Measurements from ENCODE around the gene ADGRA1.

ADGRA1 gene

DNA sequence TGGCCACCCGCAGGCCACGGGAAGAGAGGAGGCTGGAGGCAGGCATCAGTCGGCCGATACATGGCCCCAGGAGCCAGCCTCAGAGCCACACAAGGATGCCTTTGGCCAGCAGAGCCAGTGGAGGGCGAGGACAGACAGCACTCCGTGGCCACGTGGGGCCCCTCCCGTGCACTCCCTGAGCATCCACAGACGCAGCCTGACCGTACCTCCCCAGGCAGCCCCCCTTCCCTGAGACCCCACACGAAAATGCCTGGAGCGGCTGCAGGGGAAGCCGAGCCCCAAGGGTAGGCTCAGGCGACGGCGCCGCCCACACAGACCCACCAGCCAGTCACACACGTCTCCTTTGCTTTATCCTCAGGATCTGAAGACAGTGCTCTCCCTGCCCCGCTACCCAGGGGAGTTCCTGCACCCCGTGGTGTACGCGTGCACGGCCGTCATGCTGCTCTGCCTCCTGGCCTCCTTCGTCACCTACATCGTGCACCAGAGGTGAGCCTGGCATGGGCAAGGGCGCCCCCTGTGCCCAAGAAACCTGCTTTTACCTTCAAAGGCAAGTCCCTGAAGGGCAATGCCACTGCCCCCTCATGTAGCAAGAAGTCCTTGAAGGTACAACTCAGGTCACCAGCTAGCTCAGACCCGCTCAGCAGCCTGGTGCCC, 9.0 kb downstream of the ADGRA1 start:
- Histone ChIP-seq H3K4me3 (ENCODE audit: extremely low read depth, insufficient read depth, low read length, poor library complexity, severe bottlenecking) (no peak overlapping the region), H3K4me1 (ENCODE audit: control insufficient read depth, insufficient read depth, low read length, poor library complexity, severe bottlenecking) (no peaks in the 10 kb centered on the region), H3K9me3 (ENCODE audit: control insufficient read depth, low read length) (no peaks in the 10 kb centered on the region), H3K27ac (ENCODE audit: low read depth, low read length, severe bottlenecking) (no peak overlapping the region), H3K36me3 (ENCODE audit: control insufficient read depth, insufficient read depth, low read length) (no peaks in the 10 kb centered on the region)
- WGBS, 2 experiments (ENCODE audit: insufficient coverage in 2 of 2) = 73 to 78% methylated on average over 24 to 27 of the region's 28 CpGs

DNA sequence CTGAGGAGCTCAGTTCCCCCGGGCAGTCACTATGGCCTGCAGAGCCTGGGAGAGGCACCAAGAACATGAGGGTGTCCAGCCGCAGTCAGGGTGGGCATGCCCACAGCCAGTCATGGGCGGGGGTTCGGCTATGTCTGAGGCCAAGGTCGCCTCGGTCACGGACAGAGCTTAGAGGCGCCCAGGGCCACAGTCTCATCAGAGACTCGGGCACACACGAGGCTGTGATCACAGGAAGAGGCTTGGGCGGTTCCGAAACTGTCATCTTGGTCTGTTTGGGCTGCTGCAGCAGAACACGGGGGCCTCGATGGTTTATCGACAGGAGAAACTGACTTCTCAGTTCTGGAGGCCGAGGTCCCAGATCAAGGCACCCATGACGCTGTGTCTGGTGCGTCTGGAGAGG, 9.7 kb downstream of the ADGRA1 start:
- WGBS, 2 experiments (ENCODE audit: insufficient coverage in 2 of 2) = 93 to 95% methylated on average over 14 to 18 of the region's 18 CpGs
- Histone ChIP-seq H3K27ac (ENCODE audit: low read depth, low read length, severe bottlenecking) (no peak overlapping the region), H3K4me3 (ENCODE audit: extremely low read depth, insufficient read depth, low read length, poor library complexity, severe bottlenecking) (no peak overlapping the region), H3K4me1 (ENCODE audit: control insufficient read depth, insufficient read depth, low read length, poor library complexity, severe bottlenecking) (no peaks in the 10 kb centered on the region), H3K9me3 (ENCODE audit: control insufficient read depth, low read length) (no peaks in the 10 kb centered on the region), H3K36me3 (ENCODE audit: control insufficient read depth, insufficient read depth, low read length) (no peaks in the 10 kb centered on the region)

DNA sequence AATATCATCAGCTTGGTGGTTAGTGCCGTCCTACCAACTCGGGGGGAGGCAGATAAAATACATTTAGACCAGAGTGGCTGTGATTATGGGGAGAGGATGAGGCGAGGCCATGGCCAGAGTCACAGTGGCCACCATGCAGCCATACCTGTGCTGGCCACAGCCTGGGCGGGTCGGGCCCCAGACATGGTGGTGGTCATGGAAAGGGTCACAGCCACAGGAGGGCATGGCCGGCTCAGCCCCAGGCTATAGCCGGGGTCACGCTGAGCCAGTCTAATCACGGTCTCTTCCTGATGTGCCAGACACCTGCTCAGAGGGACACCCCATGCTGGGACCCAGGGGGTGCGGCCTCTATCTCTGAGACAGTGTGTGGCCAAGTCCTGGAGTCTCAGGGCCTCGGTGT, 10.2 kb downstream of the ADGRA1 start:
- Histone ChIP-seq H3K4me3 (ENCODE audit: extremely low read depth, insufficient read depth, low read length, poor library complexity, severe bottlenecking) (no peak overlapping the region), H3K4me1 (ENCODE audit: control insufficient read depth, insufficient read depth, low read length, poor library complexity, severe bottlenecking) (no peaks in the 10 kb centered on the region), H3K27ac (ENCODE audit: low read depth, low read length, severe bottlenecking) (no peak overlapping the region), H3K36me3 (ENCODE audit: control insufficient read depth, insufficient read depth, low read length) (no peaks in the 10 kb centered on the region), H3K9me3 (ENCODE audit: control insufficient read depth, low read length) (no peaks in the 10 kb centered on the region)
- 86 to 93% methylated on average over 8 to 11 of the region's 11 CpGs for WGBS, 2 experiments (ENCODE audit: insufficient coverage in 2 of 2)

DNA sequence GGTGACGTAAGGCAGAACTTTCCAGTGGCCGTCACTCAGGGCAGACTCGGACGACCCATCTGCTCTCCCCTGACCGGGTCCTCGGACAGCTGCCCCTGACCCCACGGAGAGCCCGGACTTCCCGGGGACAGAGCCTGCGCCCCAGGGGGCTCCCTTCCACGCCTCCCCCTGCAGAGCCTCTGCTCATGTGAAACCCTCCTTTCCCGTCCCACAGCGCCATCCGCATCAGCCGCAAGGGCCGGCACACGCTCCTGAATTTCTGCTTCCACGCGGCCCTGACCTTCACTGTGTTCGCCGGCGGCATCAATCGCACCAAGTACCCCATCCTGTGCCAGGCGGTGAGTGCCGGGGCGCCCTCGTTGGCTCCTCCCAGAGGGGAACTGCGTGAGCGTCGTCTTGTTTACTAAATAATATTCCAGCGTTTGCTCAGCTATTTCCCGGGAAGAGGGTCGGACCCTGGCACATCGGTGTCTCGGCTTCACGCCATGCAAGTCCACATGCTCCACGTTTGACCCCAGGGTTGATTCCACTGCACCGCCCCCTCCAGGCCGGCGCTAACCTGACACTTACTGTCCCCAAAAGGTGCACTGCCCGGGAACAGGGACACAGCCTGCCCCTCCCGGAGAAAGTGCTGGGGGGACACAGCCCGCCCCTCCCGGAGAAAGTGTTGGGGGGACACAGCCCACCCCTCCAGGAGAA, 10.9 kb downstream of the ADGRA1 start:
- 88 to 89% methylated on average over 36 to 43 of the region's 44 CpGs for WGBS, 2 experiments (ENCODE audit: insufficient coverage in 2 of 2)
- Histone ChIP-seq H3K9me3 (ENCODE audit: control insufficient read depth, low read length) (no peaks in the 10 kb centered on the region), H3K4me1 (ENCODE audit: control insufficient read depth, insufficient read depth, low read length, poor library complexity, severe bottlenecking) (no peaks in the 10 kb centered on the region)

DNA sequence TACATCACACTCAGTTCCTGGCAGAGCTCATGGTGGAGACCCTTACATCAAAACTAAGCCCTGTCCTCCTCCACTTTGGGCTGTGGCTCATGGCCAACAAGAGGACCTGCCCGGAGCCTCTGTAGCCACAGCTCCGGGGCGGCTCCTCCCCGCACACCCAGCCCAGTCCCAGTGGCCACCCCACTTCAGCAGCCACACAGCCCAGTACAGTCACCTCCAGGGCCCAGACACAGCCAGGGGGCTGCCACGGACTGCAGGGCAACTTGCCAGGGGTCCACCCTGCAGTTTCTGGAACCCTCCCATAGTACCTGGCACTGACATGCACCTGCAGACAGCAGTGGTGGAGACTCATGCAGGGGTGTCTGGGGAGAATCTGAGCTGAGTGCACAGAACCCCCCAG, 11.8 kb downstream of the ADGRA1 start:
- H3K27ac ChIP-seq (ENCODE audit: low read depth, low read length, severe bottlenecking) = no peak overlapping the region
- H3K4me1 ChIP-seq (ENCODE audit: control insufficient read depth, insufficient read depth, low read length, poor library complexity, severe bottlenecking) = no peaks in the 10 kb centered on the region
- no peaks in the 10 kb centered on the region for H3K36me3 ChIP-seq (ENCODE audit: control insufficient read depth, insufficient read depth, low read length)
- H3K4me3 ChIP-seq (ENCODE audit: extremely low read depth, insufficient read depth, low read length, poor library complexity, severe bottlenecking) = no peak overlapping the region
- WGBS, 2 experiments (ENCODE audit: insufficient coverage in 2 of 2) = 84 to 97% methylated on average over 4 to 5 of the region's 5 CpGs
- H3K9me3 ChIP-seq (ENCODE audit: control insufficient read depth, low read length) = no peaks in the 10 kb centered on the region

More for the DNA sequence above, 10.9 kb downstream of the ADGRA1 start:
- H3K4me3 ChIP-seq (ENCODE audit: extremely low read depth, insufficient read depth, low read length, poor library complexity, severe bottlenecking) = no peak overlapping the region
- no peaks in the 10 kb centered on the region for H3K36me3 ChIP-seq (ENCODE audit: control insufficient read depth, insufficient read depth, low read length)
- H3K27ac ChIP-seq (ENCODE audit: low read depth, low read length, severe bottlenecking) = no peak overlapping the region

DNA sequence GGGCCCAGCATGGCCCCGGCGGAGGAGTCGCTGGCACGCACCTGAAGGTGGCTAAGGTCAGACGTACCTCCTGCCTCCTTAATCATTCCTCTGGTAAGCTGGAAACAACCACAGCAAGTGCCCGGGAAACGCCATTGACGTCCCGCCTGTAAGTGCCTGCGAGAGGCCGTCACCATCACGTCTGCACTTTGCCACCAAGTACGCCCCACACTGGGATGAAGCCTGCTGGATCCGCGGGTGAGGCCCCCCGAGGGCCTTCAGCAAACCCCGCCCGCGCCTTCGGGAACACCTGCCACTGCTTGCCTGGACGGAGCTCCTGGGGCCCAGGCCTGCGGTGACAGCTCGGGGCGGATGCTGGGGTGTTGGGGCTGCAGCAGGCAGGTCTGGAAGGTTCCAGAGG, 12.5 kb downstream of the ADGRA1 start:
- WGBS, 2 experiments (ENCODE audit: insufficient coverage in 2 of 2) = 91 to 95% methylated on average over 24 of the region's 24 CpGs
- H3K4me3 ChIP-seq (ENCODE audit: extremely low read depth, insufficient read depth, low read length, poor library complexity, severe bottlenecking) = no peak overlapping the region
- H3K9me3 ChIP-seq (ENCODE audit: control insufficient read depth, low read length) = no peaks in the 10 kb centered on the region
- H3K4me1 ChIP-seq (ENCODE audit: control insufficient read depth, insufficient read depth, low read length, poor library complexity, severe bottlenecking) = peaks cover 4% of the 10 kb centered on the region
- no peak overlapping the region for H3K27ac ChIP-seq (ENCODE audit: low read depth, low read length, severe bottlenecking)
- no peaks in the 10 kb centered on the region for H3K36me3 ChIP-seq (ENCODE audit: control insufficient read depth, insufficient read depth, low read length)

DNA sequence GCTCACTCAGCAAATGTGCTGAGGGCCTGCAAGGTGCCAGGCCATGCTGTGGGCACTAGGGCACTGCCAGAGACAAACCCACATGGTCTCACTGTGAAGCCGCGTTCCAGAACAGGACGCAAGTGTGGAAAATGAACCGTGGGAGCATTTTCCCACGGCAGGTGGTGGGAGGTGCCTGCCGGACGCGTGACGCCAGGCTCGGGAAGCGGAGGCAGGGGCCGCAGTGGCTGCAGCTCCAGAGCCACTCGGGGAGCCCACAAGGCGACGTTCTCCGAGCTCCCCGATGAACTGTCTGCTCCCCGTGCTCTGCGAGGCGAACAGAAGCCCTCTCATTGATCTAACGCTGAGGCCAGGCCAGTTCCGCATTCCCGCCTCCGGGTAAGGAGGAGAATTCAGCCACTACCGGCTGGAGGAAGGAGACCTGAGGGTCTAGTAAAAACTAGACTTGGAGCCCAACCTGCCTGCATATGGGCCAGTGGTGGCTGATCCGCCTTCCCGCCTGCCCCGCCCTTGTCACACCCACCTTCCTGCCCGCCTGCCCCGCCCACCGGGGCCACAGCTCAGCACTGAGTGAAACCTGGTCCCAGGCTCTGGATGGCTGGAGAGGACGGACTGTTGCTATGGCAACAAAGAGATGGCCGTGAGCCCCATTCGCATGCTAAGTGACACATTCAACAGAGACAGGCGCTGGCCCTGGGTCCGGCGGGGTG, 13.1 kb downstream of the ADGRA1 start:
- H3K4me1 ChIP-seq (ENCODE audit: control insufficient read depth, insufficient read depth, low read length, poor library complexity, severe bottlenecking) = peaks cover 5% of the 10 kb centered on the region
- WGBS, 2 experiments (ENCODE audit: insufficient coverage in 2 of 2) = 27 to 28% methylated on average over 34 of the region's 37 CpGs

DNA sequence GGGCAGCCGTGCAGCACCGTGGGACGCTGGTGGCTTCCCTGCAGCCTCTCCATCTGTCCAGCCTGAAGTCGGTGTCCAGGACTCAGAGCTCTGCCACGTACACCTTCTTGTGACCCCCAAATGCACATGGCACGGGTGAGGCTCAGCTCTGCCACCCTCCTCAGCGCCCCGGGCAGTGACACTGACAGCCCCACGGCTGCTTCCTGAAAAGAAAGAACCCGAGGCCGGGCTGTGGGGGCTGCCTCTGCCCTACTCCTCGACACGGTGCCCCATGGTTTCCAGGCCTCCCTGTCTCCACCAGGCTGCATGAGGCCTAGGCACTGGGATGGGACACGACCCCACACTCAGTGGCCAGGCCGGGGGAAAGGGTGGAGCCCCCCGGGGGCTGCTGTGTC, 13.7 kb downstream of the ADGRA1 start:
- Histone ChIP-seq H3K27ac (ENCODE audit: low read depth, low read length, severe bottlenecking) (no peak overlapping the region), H3K9me3 (ENCODE audit: control insufficient read depth, low read length) (peaks cover under 1% of the 10 kb centered on the region), H3K4me3 (ENCODE audit: extremely low read depth, insufficient read depth, low read length, poor library complexity, severe bottlenecking) (no peak overlapping the region), H3K4me1 (ENCODE audit: control insufficient read depth, insufficient read depth, low read length, poor library complexity, severe bottlenecking) (peaks cover 7% of the 10 kb centered on the region), H3K36me3 (ENCODE audit: control insufficient read depth, insufficient read depth, low read length) (no peaks in the 10 kb centered on the region)
- WGBS, 2 experiments (ENCODE audit: insufficient coverage in 2 of 2) = 23 to 24% methylated on average over 11 to 13 of the region's 16 CpGs

More for the DNA sequence above, 13.1 kb downstream of the ADGRA1 start:
- no peak overlapping the region for H3K4me3 ChIP-seq (ENCODE audit: extremely low read depth, insufficient read depth, low read length, poor library complexity, severe bottlenecking)
- no peaks in the 10 kb centered on the region for H3K9me3 ChIP-seq (ENCODE audit: control insufficient read depth, low read length)
- H3K27ac ChIP-seq (ENCODE audit: low read depth, low read length, severe bottlenecking) = no peak overlapping the region
- no peaks in the 10 kb centered on the region for H3K36me3 ChIP-seq (ENCODE audit: control insufficient read depth, insufficient read depth, low read length)

DNA sequence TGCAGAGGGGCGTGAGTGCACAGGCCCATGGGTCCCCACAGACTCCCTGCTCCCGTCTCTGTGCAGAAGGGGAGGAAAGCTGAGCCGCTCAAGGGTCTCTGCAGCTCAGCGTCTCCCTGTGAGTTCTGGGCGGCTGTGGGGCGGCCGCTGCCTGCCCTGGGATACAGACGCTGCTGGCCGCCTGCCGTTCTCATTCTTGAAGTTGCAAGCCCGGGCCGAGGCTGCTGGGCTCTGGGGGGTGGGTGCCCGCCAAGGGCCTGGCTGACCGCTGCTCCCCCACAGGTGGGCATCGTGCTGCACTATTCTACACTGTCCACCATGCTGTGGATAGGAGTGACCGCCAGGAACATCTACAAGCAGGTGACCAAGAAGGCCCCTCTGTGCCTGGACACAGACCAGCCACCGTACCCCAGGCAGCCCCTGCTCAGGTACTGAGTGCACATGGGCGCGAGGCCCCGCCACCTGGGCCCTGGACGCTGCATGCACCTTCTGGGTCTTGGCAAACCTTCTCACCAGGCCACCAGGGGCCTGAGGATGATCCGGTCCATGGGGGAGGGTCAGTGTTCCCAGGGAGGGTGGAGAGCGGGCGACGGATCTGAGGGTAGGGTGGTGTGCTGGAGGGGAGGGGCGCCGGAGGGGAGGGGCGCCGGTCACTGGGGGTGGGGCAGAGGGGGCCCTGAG, 14.8 kb downstream of the ADGRA1 start:
- Histone ChIP-seq H3K9me3 (ENCODE audit: control insufficient read depth, low read length) (peaks cover 11% of the 10 kb centered on the region), H3K36me3 (ENCODE audit: control insufficient read depth, insufficient read depth, low read length) (no peaks in the 10 kb centered on the region), H3K4me3 (ENCODE audit: extremely low read depth, insufficient read depth, low read length, poor library complexity, severe bottlenecking) (no peak overlapping the region), H3K27ac (ENCODE audit: low read depth, low read length, severe bottlenecking) (no peak overlapping the region), H3K4me1 (ENCODE audit: control insufficient read depth, insufficient read depth, low read length, poor library complexity, severe bottlenecking) (peaks cover 7% of the 10 kb centered on the region)
- WGBS, 2 experiments (ENCODE audit: insufficient coverage in 2 of 2) = 80% methylated on average over 17 to 21 of the region's 29 CpGs

DNA sequence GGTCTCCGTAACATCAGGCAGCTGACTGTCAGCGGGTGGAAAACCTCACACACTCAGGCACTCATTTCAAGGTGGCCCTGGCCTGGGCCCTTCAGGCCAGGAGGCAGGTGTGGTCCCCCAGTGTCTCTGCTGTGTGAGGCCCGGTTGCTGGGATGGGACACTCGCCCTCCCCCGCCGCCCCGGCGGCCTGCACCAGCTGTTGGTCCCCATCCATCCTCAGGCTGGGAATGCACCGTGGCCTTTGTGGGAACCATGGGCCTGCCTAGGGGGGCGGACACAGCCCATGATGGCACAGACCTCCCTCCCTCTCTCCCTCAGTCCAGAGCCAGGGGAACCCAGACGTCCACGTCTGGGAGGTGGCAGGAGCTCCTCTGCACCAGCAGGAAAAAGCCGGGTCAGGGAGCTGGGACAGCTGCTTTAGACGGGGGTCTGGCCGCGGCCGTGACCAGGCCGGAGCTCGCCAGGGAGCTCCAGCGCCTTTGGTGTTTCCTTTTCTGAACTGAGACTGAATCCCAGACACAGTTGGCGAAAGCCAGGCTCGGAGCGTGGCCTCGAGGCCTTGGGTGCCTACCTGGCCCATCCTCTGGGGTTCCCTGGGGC, 15.7 kb downstream of the ADGRA1 start:
- Histone ChIP-seq H3K27ac (ENCODE audit: low read depth, low read length, severe bottlenecking) (no peak overlapping the region), H3K9me3 (ENCODE audit: control insufficient read depth, low read length) (peaks cover 19% of the 10 kb centered on the region), H3K4me3 (ENCODE audit: extremely low read depth, insufficient read depth, low read length, poor library complexity, severe bottlenecking) (no peak overlapping the region), H3K4me1 (ENCODE audit: control insufficient read depth, insufficient read depth, low read length, poor library complexity, severe bottlenecking) (peaks cover 7% of the 10 kb centered on the region), H3K36me3 (ENCODE audit: control insufficient read depth, insufficient read depth, low read length) (no peaks in the 10 kb centered on the region)
- WGBS, 2 experiments (ENCODE audit: insufficient coverage in 2 of 2) = 80 to 85% methylated on average over 19 to 23 of the region's 24 CpGs

Data from mesodermal cell (in vitro differentiated cells).